ENCODE results near the gene SVOPL. TPM values are rescaled to one million over a fixed set of nuclear protein-coding genes. Genes with fewer than 3 reads are reported as not detected.

Gene SVOPL
- total and polyA plus RNA-seq, 9 of the 15 experiments (the other 6 are each of a cell fraction or from before 2014, with no cell fraction given) = 0.13 to 0.42 (median 0.20) TPM; not detected in 6

GRCh38 chr7:138726288-138726687 is 25.1 kb upstream of the SVOPL start (continued):
- TF ChIP-seq MED1 (CRISPR knock-in tag; IDR thresholded peaks at IDR 0.05; ENCODE audit: borderline replicate concordance) = no peak
- no peak for TF ChIP-seq SMARCA4 (IDR thresholded peaks at IDR 0.05)
- TF ChIP-seq TSHZ1 (CRISPR knock-in tag; IDR thresholded peaks at IDR 0.05) = no peak
- TF ChIP-seq ZNF239 (CRISPR knock-in tag; IDR thresholded peaks at IDR 0.05) = no peak
- no peak for TF ChIP-seq ZBTB2 (IDR thresholded peaks at IDR 0.05)
- TF ChIP-seq ELF1 (tag; IDR thresholded peaks at IDR 0.05) = no peak
- no peak for TF ChIP-seq ZNF444 (CRISPR knock-in tag; IDR thresholded peaks at IDR 0.05)

Data from K562 (cell line).